COR-L47 (cell line): ENCODE data around the gene COL6A1.
"Not testable (repeated sequence)": the region's sequence is repeated elsewhere in the genome, so short reads cannot be mapped to it uniquely, and the experiment has no call there.

Experiments used
- DNase-seq: peaks from one replicate; lab custom pipeline; 2025; lab: John Stamatoyannopoulos, UW

COL6A1 gene

GRCh38 chr21:46005894-46006546 is 24.4 kb downstream of the COL6A1 start:
- DNase-seq = not testable (repeated sequence)

GRCh38 chr21:46006547-46007491 is 25.2 kb downstream of the COL6A1 start:
- no peak for DNase-seq

GRCh38 chr21:46007492-46007868 is 25.9 kb downstream of the COL6A1 start:
- no peak for DNase-seq

GRCh38 chr21:46008893-46009621 is 27.5 kb downstream of the COL6A1 start:
- DNase-seq = no peak

DNA sequence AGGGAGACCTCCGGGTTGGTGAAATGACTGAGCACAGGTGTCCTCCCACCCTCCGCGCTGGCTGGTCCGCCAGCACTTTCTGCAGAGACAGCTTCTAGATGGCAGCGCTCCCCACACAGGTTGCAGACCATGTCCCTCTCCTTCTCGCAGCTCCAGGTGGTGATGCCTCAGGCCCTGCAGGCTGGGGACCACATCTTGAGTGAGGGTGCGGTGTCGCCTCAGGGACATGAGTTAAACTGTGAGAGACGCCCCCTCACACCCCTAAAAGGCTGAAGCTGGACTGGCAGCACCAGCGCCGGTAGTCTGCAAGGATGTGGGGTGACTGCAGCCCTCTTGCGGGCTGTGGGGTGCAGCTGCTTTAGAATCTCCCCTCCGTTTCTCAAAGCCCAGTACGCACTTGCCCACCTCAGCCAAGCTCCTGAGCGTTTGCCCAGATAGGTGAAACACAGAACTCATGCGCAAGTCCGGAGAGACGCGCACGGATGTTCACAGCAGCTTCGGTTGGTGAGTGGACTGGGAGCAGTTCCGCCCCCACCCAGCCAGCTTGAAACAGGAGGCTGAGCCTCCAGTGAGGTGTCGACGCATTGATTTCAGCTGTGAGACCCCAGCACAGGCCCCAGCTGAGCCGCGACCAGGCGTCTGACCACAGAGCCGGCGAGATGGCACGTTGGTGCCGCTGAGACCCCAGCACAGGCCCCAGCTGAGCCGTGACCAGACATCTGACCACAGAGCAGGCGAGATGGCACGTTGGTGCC is 28.6 kb downstream of the COL6A1 start:
- DNase-seq = no peak

DNA sequence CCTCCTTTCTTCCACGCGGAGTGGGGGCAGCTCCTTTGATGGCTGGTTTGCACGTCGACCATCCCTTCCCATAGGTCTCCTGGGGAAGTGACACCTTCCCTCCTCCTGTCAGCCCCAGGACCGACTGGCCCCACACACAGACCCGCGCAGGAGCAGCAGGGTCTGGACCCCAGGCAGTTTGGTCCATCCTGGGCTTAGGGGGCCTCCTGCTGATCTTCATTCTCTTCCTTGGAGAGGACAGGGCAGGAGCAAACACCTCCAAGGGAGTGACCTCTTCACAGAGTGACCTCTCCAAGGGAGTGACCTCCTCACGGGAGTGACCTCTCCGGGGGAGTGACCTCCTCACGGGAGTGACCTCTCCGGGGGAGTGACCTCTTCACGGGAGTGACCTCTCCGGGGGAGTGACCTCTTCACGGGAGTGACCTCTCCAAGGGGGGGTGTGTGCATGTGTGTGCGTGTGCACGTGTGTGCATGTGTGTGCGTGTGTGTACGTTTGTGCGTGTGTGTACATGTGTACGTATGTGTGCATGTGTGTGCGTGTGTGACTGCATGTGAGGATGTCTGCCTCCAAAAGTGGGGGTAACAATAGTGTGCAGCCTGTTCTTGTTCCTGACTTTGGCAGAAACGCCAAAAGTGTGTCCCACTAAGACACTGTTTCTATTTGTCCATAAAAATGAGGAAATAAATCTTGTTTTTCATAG is 29.8 kb downstream of the COL6A1 start:
- DNase-seq = no peak

GRCh38 chr21:46012154-46012553 is 30.6 kb downstream of the COL6A1 start:
- DNase-seq = no peak

DNA sequence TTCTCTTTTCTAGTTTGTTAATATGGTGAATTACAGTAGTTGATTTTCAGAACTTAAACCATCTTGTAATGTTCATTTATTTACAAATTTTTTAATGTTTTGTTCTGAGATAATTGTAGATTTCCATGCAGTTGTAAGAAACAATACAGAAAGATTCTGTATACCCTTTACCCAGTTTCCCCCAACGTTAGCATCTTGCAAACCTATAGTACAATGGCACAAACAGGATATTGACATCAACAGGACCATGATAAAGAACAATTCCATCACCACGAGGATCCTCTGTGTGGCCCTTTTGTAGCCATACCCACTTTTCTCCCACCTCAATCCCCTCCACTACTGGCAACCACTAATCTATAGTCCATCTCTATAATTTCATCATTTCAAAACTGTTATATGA is 33.3 kb downstream of the COL6A1 start:
- no peak for DNase-seq

DNA sequence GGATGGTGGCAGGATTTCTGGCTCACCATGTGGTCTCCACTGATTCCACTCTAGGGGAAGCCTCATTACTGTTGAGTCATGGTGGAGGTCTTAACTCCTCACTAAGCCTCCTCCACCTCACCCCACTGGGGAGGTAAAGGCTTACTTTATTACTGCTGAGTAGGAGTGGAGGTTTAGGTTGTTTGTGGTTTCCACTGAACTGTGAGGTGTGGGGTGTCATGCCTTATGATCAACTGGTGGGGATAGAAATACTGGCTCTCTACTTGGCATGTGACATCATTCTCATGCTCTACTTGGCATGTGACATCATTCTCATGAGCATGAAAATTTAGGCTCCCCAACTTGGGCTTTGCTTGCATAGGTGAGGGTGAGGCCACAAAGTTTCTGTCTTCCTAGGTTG is 35.6 kb downstream of the COL6A1 start:
- no peak for DNase-seq

- DNase-seq = no peak
Observed at GRCh38 chr21:46017695-46018094, 36.1 kb downstream of the COL6A1 start.

DNA sequence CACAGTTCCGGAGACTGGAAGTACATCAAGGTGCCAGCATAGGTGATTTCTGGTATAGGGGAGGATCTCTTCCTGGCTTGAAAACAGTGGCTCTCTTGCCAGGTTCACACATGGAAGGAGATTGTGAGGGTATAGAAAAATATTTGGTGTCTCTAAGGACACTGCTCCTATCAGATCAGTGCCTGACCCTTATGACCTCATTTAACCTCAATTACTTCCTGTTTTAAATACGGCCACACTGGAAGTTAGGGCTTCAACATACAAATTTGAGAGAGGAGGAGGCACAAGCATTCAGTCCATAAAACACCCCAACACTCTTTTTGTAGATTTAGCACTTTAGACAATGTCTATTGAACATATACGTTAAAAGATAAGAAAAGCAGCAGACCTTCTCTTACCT is 37.0 kb downstream of the COL6A1 start:
- no peak for DNase-seq

GRCh38 chr21:46020581-46020980 is 39.0 kb downstream of the COL6A1 start:
- no peak for DNase-seq

- no peak for DNase-seq
Observed at GRCh38 chr21:46021398-46021797, 39.8 kb downstream of the COL6A1 start.

DNA sequence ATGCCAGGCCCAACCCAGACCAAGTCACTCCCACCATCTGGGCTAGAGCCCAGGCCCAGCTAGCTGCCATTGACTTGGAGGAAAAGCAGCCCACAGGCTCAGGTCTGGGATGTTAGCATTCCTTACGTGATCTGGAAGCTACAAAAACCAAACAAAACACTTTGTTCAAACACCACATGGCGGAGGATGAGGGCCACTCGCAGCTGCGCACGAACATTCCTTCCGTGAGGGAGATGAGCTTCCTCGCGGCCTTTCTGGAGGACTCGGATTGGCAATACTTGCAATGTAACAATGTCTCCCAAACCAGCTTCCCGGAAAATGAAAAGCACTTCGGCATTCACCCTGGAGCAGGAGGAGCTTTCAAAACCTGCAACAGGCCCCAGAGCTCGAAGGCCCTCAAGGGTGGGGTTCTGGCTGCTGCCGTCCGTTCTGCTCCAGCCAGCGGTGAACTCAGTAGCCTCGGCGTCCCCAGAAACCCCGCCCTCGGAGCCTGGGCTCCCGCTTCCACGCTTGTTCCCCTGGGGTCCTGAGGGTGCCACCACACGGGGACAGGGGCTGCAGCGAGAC is 40.5 kb downstream of the COL6A1 start:
- DNase-seq = no peak

DNA sequence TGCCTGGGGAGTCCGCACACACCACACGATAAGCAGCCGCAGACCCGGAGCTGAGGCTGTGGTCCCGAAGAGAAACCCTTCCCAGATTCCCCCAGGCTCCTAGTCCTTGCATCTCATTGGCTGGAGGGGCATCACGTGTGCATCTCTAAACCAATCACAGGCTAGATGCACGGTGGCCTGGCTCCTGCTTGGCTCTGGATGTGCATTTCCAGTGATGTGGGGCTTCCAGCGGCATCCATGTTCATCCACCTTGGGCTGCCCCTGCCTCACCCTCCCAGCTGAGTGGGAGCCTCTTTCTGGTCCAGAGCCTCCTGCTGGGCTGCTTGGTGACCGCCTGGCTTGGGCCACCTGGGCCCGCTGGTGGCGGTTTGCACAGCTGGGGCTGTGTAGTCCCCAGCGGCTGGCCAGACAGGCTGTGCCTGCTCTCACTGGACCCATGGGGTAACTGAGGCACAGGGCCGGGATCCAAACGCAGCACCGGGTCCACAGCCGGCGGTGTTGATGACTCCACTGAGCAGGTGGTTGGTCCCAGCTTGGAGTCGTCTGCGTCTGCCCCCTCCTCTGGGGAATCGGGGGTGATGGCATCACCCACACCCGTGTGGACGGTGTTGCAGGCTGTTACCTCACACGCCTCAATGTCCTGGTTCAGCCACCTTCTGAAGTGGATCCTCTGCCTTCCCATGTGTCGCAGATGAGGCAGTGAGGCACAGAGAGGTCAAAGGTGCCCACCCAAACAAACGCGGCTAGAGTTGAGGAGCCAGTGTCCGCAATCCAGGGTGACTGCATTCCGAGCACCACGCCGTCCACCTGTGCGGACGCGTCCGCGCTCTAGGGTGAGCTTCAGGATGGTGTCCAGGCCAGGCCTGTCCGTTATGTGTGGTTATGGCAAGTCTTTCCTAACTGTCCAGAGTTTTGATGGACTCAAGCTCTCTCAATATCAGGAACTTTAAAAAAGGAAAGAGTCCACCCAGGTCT is 41.3 kb downstream of the COL6A1 start:
- peak; percentile 25 for DNase-seq

GRCh38 chr21:46023555-46023954 is 42.0 kb downstream of the COL6A1 start:
- no peak for DNase-seq

DNA sequence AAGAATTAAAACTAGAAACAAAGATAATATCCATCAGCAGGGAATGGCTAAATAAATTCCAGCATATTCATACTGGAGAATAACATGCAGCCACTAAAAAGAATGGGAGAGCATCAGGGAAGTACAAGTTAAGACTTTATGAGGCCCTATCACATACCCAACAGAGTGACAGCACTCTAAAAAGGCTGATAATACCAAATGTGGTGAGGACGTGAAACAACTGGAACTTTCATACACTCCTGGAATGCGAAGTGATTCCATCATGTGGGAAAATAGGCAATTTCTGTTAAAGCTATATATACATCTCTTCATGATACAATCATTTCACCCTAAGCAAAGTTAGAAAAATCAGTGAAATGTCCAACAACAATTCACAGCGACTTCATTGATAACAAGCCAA is 42.6 kb downstream of the COL6A1 start:
- no peak for DNase-seq

DNA sequence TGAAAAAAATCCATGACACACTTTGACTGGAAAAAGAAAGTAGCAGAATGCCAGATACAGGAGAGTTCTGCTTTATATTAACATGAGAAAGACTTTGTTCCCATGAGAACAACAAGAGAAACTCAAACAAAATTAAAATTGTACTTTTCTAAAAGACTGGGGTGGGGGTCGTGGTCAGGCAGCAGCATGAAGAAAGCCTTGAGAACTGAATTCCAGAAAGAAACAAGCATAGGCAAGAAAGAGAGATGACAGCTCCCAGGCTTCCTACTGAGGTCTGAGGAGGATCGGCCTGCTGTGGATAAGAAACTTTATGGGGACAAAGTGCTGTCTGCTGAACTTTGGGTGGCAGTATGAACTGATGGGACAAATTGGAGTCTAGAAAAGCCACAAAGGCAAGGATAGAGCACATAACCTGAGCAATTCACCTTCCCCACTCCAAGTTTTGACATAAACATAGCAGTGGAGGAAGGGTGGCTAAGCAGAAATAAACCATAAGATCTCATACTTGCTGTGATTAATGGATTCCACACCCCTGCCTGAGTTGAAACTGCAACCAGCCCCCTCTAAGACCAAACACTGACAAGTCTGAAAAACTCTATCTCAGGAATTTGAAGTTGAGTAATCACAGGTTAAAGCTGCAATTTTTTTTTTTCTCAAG is 43.7 kb downstream of the COL6A1 start:
- no peak for DNase-seq

- no peak for DNase-seq
Observed at GRCh38 chr21:46027851-46028493, 46.4 kb downstream of the COL6A1 start.
